ENCODE data around the gene PLA2G2D. TPM values are rescaled to one million over a fixed set of nuclear protein-coding genes. Genes with fewer than 3 reads are reported as not detected.

PLA2G2D gene
- total RNA-seq, 1 donor, result not detected

DNA sequence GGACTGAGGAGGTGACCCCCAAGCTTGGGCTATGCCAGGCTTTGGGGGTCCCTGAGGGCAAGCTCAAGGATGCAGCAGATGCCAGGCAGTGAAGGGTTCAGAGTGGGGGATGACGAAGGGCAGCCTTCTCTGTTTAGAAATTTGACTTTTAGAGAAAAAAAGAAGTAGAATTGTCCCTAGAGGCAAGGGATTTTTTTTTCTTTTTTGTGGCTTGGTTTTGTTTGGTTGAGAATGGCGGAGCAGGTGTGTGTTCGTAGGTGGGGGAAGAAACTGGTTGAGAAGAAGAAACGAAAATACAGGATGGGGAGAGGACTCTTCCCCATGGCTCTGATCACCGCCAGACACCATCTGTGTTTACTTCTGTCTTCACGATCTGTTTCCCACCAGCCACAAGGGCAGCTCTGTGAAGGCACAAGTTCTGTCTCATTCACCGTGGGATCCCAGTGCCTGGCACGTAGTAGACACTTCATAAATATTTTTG lies 41.1 kb downstream of the PLA2G2D start:
- H2AFZ ChIP-seq (ENCODE audit: low read length), result no peak overlapping the region
- TF ChIP-seq, protein P1, sequence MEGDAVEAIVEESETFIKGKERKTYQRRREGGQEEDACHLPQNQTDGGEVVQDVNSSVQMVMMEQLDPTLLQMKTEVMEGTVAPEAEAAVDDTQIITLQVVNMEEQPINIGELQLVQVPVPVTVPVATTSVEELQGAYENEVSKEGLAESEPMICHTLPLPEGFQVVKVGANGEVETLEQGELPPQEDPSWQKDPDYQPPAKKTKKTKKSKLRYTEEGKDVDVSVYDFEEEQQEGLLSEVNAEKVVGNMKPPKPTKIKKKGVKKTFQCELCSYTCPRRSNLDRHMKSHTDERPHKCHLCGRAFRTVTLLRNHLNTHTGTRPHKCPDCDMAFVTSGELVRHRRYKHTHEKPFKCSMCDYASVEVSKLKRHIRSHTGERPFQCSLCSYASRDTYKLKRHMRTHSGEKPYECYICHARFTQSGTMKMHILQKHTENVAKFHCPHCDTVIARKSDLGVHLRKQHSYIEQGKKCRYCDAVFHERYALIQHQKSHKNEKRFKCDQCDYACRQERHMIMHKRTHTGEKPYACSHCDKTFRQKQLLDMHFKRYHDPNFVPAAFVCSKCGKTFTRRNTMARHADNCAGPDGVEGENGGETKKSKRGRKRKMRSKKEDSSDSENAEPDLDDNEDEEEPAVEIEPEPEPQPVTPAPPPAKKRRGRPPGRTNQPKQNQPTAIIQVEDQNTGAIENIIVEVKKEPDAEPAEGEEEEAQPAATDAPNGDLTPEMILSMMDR (IDR thresholded peaks at IDR 0.05; ENCODE audit: extremely low read depth, low read depth, low read length), result no peak
- H3K4me3 ChIP-seq (ENCODE audit: insufficient read depth, low read length), result no peak overlapping the region
- peaks cover 28% of the 10 kb centered on the region for H3K4me1 ChIP-seq (ENCODE audit: insufficient read depth, low read length)
- no peaks in the 10 kb centered on the region for H4K20me1 ChIP-seq (ENCODE audit: insufficient read depth, low read length)
- H3K27me3 ChIP-seq (ENCODE audit: insufficient read depth, low read length), result no peaks in the 10 kb centered on the region
- DNase-seq (ENCODE audit: insufficient read length, low spot score, missing footprints), result no peak
- no peaks in the 10 kb centered on the region for H3K36me3 ChIP-seq (ENCODE audit: insufficient read depth, low read length)
- no peak overlapping the region for H3K4me2 ChIP-seq (ENCODE audit: insufficient read depth, low read length)
- no peaks in the 10 kb centered on the region for H3K9me3 ChIP-seq (ENCODE audit: low read depth, low read length)
- H3K27ac ChIP-seq (ENCODE audit: low read depth, low read length), result no peak overlapping the region
- H3K79me2 ChIP-seq (ENCODE audit: insufficient read depth, low read length), result no peaks in the 10 kb centered on the region

DNA sequence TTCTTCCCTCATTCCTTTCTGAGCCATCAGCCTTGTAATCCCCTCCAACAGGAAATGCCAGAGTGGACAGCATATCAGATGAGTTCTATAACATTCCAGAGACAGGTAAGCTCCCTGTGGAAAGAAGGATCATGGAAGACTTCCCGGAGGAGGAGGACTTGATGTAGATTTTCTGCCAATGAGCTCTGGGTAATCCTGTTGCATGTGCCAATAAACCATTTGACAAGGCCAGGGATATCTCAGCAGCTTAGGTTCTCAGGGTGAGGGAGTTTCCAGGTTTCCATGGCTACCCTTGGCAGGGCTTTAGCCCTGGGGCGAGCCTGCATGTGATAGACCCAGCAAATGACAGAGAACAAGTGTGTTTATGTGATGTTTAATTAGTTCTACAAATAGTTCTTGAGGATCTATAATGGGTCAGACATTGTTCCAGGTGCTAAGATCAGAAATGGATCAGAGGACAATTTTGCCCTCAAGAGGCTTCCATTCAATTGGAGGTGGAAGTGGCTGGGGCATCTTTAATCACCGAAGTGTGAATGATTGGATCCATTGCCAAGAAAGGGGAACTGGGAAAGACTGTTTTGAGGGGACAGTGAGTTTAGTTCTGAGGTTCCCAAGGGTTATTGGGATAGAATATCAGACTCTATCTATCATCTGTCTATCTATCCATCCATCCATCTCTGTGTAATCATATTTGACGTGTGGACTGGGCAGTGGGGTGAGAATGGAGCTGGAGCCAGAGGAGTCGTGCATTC lies 42.5 kb downstream of the PLA2G2D start:
- H3K27me3 ChIP-seq (ENCODE audit: insufficient read depth, low read length), result no peaks in the 10 kb centered on the region
- H2AFZ ChIP-seq (ENCODE audit: low read length), result no peak overlapping the region
- TF ChIP-seq, protein P1 (IDR thresholded peaks at IDR 0.05; ENCODE audit: extremely low read depth, low read depth, low read length), result no peak
- H3K36me3 ChIP-seq (ENCODE audit: insufficient read depth, low read length), result no peaks in the 10 kb centered on the region
- H3K4me3 ChIP-seq (ENCODE audit: insufficient read depth, low read length), result no peak overlapping the region
- no peak overlapping the region for H3K27ac ChIP-seq (ENCODE audit: low read depth, low read length)
- H3K4me1 ChIP-seq (ENCODE audit: insufficient read depth, low read length), result peaks cover 36% of the 10 kb centered on the region
- no peak overlapping the region for H3K4me2 ChIP-seq (ENCODE audit: insufficient read depth, low read length)
- no peaks in the 10 kb centered on the region for H3K9me3 ChIP-seq (ENCODE audit: low read depth, low read length)
- no peaks in the 10 kb centered on the region for H4K20me1 ChIP-seq (ENCODE audit: insufficient read depth, low read length)
- no peak for DNase-seq (ENCODE audit: insufficient read length, low spot score, missing footprints)
- no peaks in the 10 kb centered on the region for H3K79me2 ChIP-seq (ENCODE audit: insufficient read depth, low read length)

DNA sequence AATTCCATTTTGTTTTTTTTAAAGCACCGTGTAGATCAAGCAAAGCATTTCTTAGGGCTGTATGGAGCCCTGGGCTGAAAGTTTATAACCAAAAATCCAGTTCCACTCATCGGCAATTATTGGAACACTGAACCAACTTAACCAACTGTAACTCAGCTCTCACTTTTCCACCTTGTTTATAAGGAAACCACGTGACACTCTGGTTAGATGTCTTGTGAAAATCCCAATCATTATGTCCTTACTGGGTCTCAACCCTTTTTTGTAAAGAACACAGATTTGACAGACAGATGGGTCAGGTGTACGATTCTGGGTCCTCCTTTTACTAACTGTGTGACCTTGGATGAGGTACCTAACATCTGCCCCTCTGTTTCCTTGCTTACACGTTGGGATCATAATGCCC lies 43.1 kb downstream of the PLA2G2D start:
- no peak overlapping the region for H3K4me2 ChIP-seq (ENCODE audit: insufficient read depth, low read length)
- TF ChIP-seq, protein P1 (IDR thresholded peaks at IDR 0.05; ENCODE audit: extremely low read depth, low read depth, low read length), result no peak
- H3K9me3 ChIP-seq (ENCODE audit: low read depth, low read length), result no peaks in the 10 kb centered on the region
- H3K4me3 ChIP-seq (ENCODE audit: insufficient read depth, low read length), result no peak overlapping the region
- H3K4me1 ChIP-seq (ENCODE audit: insufficient read depth, low read length), result peaks cover 33% of the 10 kb centered on the region
- no peaks in the 10 kb centered on the region for H3K36me3 ChIP-seq (ENCODE audit: insufficient read depth, low read length)
- H3K79me2 ChIP-seq (ENCODE audit: insufficient read depth, low read length), result no peaks in the 10 kb centered on the region
- no peak for DNase-seq (ENCODE audit: insufficient read length, low spot score, missing footprints)
- no peaks in the 10 kb centered on the region for H3K27me3 ChIP-seq (ENCODE audit: insufficient read depth, low read length)
- H3K27ac ChIP-seq (ENCODE audit: low read depth, low read length), result no peak overlapping the region
- H4K20me1 ChIP-seq (ENCODE audit: insufficient read depth, low read length), result no peaks in the 10 kb centered on the region
- H2AFZ ChIP-seq (ENCODE audit: low read length), result no peak overlapping the region

DNA sequence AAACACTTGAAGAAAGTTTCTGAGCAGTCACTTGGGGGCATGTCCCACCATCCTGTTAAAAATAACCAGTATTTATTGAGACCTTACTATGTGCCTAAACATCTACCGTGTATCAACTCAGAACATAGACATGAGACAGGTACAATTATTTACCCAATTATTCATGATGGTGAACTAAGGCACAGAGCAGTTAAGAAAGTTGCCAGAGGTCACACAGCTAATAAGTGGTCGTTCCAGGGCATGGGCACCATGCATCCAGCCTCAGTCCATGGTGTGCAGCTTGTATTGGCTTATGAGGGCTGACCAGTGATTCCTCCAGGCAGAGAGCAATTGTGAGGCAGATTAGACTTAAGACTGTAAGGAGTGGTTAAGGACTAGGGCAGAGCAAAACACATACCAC lies 44.0 kb downstream of the PLA2G2D start:
- Histone ChIP-seq H3K27me3 (ENCODE audit: insufficient read depth, low read length) (no peaks in the 10 kb centered on the region), H3K9me3 (ENCODE audit: low read depth, low read length) (no peaks in the 10 kb centered on the region), H3K4me2 (ENCODE audit: insufficient read depth, low read length) (no peak overlapping the region), H3K4me1 (ENCODE audit: insufficient read depth, low read length) (peaks cover 29% of the 10 kb centered on the region), H3K27ac (ENCODE audit: low read depth, low read length) (no peak overlapping the region), H4K20me1 (ENCODE audit: insufficient read depth, low read length) (no peaks in the 10 kb centered on the region), H3K36me3 (ENCODE audit: insufficient read depth, low read length) (no peaks in the 10 kb centered on the region), H2AFZ (ENCODE audit: low read length) (no peak overlapping the region), H3K79me2 (ENCODE audit: insufficient read depth, low read length) (no peaks in the 10 kb centered on the region), H3K4me3 (ENCODE audit: insufficient read depth, low read length) (no peak overlapping the region)
- TF ChIP-seq, protein P1 (IDR thresholded peaks at IDR 0.05; ENCODE audit: extremely low read depth, low read depth, low read length), result no peak
- no peak for DNase-seq (ENCODE audit: insufficient read length, low spot score, missing footprints)

Measured in osteoblast (primary cell).